Central memory CD4-positive, alpha-beta T cell (primary cell): ENCODE data around the gene TBC1D14.

Experiments used
- DNase-seq: peaks from one replicate; pipeline ENCODE4 v3.0.0; 2022

Gene TBC1D14

GRCh38 chr4:7004331-7004730 is 94.7 kb downstream of the TBC1D14 start:
- no peak for DNase-seq

GRCh38 chr4:7005571-7005970 is 95.9 kb downstream of the TBC1D14 start:
- no peak for DNase-seq

- DNase-seq, result no peak
These were observed 96.8 kb downstream of the TBC1D14 start for GRCh38 chr4:7006411-7006810.

- DNase-seq, result no peak
These were observed 97.7 kb downstream of the TBC1D14 start for GRCh38 chr4:7007142-7007907.

- no peak for DNase-seq
These were observed 98.3 kb downstream of the TBC1D14 start for GRCh38 chr4:7007944-7008343.

- DNase-seq, result no peak
These were observed 99.9 kb downstream of the TBC1D14 start for GRCh38 chr4:7009564-7009963.

GRCh38 chr4:7013175-7013574 is 103.5 kb downstream of the TBC1D14 start:
- DNase-seq, result no peak

- DNase-seq, result no peak
These were observed 105.2 kb downstream of the TBC1D14 start for GRCh38 chr4:7014815-7015214.

GRCh38 chr4:7015383-7016035 is 105.9 kb downstream of the TBC1D14 start:
- DNase-seq, result no peak

- no peak for DNase-seq
These were observed 106.5 kb downstream of the TBC1D14 start for GRCh38 chr4:7016086-7016485.

GRCh38 chr4:7016512-7016911 is 106.9 kb downstream of the TBC1D14 start:
- no peak for DNase-seq

GRCh38 chr4:7017446-7018048 is 107.9 kb downstream of the TBC1D14 start:
- no peak for DNase-seq

- DNase-seq, result no peak
These were observed 108.7 kb downstream of the TBC1D14 start for GRCh38 chr4:7018281-7018680.

GRCh38 chr4:7019367-7019766 is 109.7 kb downstream of the TBC1D14 start:
- no peak for DNase-seq

GRCh38 chr4:7020290-7020689 is 110.7 kb downstream of the TBC1D14 start:
- DNase-seq, result no peak

- no peak for DNase-seq
These were observed 111.2 kb downstream of the TBC1D14 start for GRCh38 chr4:7020856-7021255.

GRCh38 chr4:7021355-7021754 is 111.7 kb downstream of the TBC1D14 start:
- DNase-seq, result no peak

GRCh38 chr4:7021930-7022664 is 112.5 kb downstream of the TBC1D14 start:
- DNase-seq, result no peak

GRCh38 chr4:7023486-7023885 is 113.9 kb downstream of the TBC1D14 start:
- no peak for DNase-seq

- no peak for DNase-seq
These were observed 114.3 kb downstream of the TBC1D14 start for GRCh38 chr4:7023901-7024300.

- no peak for DNase-seq
These were observed 114.8 kb downstream of the TBC1D14 start for GRCh38 chr4:7024336-7024890.

- DNase-seq, result no peak
These were observed 115.5 kb downstream of the TBC1D14 start for GRCh38 chr4:7025040-7025602.

- no peak for DNase-seq
These were observed 116.5 kb downstream of the TBC1D14 start for GRCh38 chr4:7026107-7026506.
